GM04504 (cell line): ENCODE data around the gene CHADL.

Experiments used
- DNase-seq: peaks from one replicate; pipeline ENCODE4 v3.0.0-alpha.2; 2012; ENCODE audit warnings: low read depth

CHADL gene

GRCh38 chr22:41230401-41230785 lies 10.3 kb downstream of the CHADL start:
- DNase-seq, result no peak

GRCh38 chr22:41229730-41230400 lies 10.9 kb downstream of the CHADL start:
- no peak for DNase-seq

- DNase-seq, result no peak
Measured at GRCh38 chr22:41229215-41229614, 11.5 kb downstream of the CHADL start.

GRCh38 chr22:41226723-41227655 lies 13.7 kb downstream of the CHADL start:
- DNase-seq, result no peak

- no peak for DNase-seq
Measured at GRCh38 chr22:41223535-41223934, 17.2 kb downstream of the CHADL start.

- no peak for DNase-seq
Measured at GRCh38 chr22:41222846-41223507, 17.8 kb downstream of the CHADL start.

- DNase-seq, result peak; percentile 83
Measured at GRCh38 chr22:41217553-41218157, 23.1 kb downstream of the CHADL start.

- DNase-seq, result no peak
Measured at GRCh38 chr22:41216984-41217383, 23.7 kb downstream of the CHADL start.

- DNase-seq, result no peak
Measured at GRCh38 chr22:41215926-41216325, 24.8 kb downstream of the CHADL start.

- no peak for DNase-seq
Measured at GRCh38 chr22:41215409-41215808, 25.3 kb downstream of the CHADL start.

GRCh38 chr22:41206719-41207118 lies 34.0 kb downstream of the CHADL start:
- no peak for DNase-seq

- DNase-seq, result peak; percentile 91
Measured at GRCh38 chr22:41204992-41205900, 35.5 kb downstream of the CHADL start, which contains the start of gene L3MBTL2. Gene L3MBTL2, plus strand, starts transcription at chr22:41205312. Its CDS starts 51 bp downstream, at chr22:41205363.

GRCh38 chr22:41204066-41204465 lies 36.7 kb downstream of the CHADL start:
- no peak for DNase-seq

- DNase-seq, result no peak
Measured at GRCh38 chr22:41203118-41203517, 37.6 kb downstream of the CHADL start.

GRCh38 chr22:41201141-41201540 lies 39.6 kb downstream of the CHADL start:
- DNase-seq, result no peak

- DNase-seq, result no peak
Measured at GRCh38 chr22:41198027-41198580, 42.6 kb downstream of the CHADL start.

GRCh38 chr22:41197038-41197972 lies 43.4 kb downstream of the CHADL start:
- DNase-seq, result peak; percentile 17

- DNase-seq, result no peak
Measured at GRCh38 chr22:41193829-41194228, 46.9 kb downstream of the CHADL start.

GRCh38 chr22:41191467-41191866 lies 49.3 kb downstream of the CHADL start:
- DNase-seq, result no peak

- no peak for DNase-seq
Measured at GRCh38 chr22:41184679-41185078, 56.1 kb downstream of the CHADL start.
